ENCODE data around the gene TMEM63A.

GRCh38 chr1:225930566-225930965, 48.4 kb upstream of the TMEM63A start:
- TF ChIP-seq GTF2F1 (IDR thresholded peaks at IDR 0.05; ENCODE audit: low read length), result no peak
- no peak for TF ChIP-seq ZNF788 (CRISPR knock-in tag; IDR thresholded peaks at IDR 0.05; ENCODE audit: borderline replicate concordance)
- no peak for TF ChIP-seq ZFX (CRISPR knock-in tag; IDR thresholded peaks at IDR 0.05; ENCODE audit: low read depth)
- no peak for TF ChIP-seq ZNF207 (IDR thresholded peaks at IDR 0.05; ENCODE audit: borderline replicate concordance)
- no peak for TF ChIP-seq CTCF (CRISPR knock-in tag; IDR thresholded peaks at IDR 0.05)
- TF ChIP-seq RELA (CRISPR knock-in tag; IDR thresholded peaks at IDR 0.05), result no peak
- TF ChIP-seq SMC3 (IDR thresholded peaks at IDR 0.05; ENCODE audit: low read length), result no peak
- no peak for TF ChIP-seq KLF6 (CRISPR knock-in tag; IDR thresholded peaks at IDR 0.05)
- no peak for TF ChIP-seq CSRNP1 (CRISPR knock-in tag; IDR thresholded peaks at IDR 0.05)
- no peak for TF ChIP-seq TFDP2 (CRISPR knock-in tag; IDR thresholded peaks at IDR 0.05)
- TF ChIP-seq POLR2AphosphoS5 (IDR thresholded peaks at IDR 0.05; ENCODE audit: low read depth, low read length), result no peak

All from HepG2 (cell line).